Head of caudate nucleus (tissue), 42 donors: ENCODE measurements around the gene NAA60.
"Not testable (repeated sequence)": the region's sequence is repeated elsewhere in the genome, so short reads cannot be mapped to it uniquely, and the experiment has no call there.

Experiments used
- DNase-seq, 42 donors: peaks; one replicate each; pipeline versions ENCODE4 v3.0.0 to v3.0.0-alpha.2; 2020 to 2021; ENCODE audit warnings: mixed read lengths in 7 of 42
- intact Hi-C: fragments of 100-400 bp; cut with DNase I; formaldehyde crosslinking; loops from one replicate; pipeline ENCODE4 v1.15.0; 2022

The NAA60 gene

DNA sequence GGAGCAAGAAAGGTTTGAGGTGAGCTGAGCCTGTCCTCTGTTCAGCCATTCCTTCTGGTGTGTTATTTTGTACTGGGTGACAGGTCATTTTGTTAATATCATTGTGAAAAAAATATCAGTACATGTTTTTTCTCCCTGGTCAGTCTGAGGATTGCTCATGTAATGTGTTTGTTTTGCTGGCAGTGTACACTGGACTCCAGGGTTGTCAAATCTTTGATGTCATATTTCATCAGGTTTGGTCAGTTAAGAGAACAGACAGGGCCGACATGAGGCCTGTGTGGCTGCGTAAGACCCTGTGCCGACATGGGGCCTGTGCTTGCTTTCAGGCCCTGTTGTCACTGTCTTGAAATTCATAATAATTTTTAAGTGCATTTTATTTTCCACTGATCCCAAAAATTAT lies 79.8 kb downstream of the NAA60 start:
- DNase-seq: peak in 1 of 42 donors; percentile 7
- intact Hi-C loops: no loop called here

DNA sequence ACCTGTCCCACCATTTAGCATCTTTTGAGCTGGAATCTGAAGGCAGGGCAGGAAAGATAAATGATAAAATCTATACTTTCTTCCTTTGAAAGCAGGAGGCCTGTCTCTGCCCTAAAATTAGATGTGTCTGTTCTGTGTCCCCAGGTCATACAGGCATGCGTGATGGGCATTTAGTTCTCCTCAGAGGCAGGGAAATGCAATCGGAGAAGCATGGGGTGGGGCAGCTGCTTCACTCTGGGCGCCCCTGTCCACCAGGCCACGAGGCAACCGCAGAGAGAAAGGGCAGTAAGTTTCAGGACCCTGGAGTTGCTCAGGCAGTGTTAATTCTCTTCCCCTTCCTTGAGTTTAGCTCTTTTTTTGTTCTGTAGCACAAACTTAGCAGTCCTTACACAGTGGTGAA lies 82.5 kb downstream of the NAA60 start:
- intact Hi-C loops: no loop called here
- DNase-seq: peak in 1 of 42 donors; percentile 21

DNA sequence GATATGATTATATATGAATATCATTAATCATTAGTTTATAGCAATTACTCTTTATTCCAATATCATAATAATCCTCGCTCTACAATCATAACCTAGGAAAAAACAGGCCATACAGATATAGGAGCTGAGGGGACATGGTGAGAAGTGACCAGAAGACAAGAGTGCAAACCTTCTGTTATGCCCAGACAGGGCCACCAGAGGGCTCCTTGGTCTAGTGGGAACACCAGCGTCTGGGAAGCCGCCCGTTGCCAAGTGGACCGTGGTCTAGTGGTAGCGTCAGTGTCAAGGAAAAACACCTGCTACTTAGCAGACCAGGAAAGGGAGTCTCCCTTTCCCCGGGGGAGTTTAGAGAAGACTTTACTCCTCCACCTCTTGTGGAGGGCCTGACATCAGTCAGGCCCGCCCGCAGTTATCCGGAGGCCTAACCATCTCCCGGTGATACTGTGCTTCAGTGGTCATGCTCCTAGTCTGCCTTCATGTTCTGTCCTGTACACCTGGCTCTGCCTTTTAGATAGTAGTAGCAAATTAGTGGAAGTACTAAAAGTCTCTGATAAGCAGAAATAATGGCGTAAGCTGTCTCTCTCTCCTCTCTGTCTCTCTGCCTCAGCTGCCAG lies 83.8 kb downstream of the NAA60 start:
- peak; percentile 35 to 89 (median 76) for DNase-seq
- intact Hi-C loops: not testable (repeated sequence)

DNA sequence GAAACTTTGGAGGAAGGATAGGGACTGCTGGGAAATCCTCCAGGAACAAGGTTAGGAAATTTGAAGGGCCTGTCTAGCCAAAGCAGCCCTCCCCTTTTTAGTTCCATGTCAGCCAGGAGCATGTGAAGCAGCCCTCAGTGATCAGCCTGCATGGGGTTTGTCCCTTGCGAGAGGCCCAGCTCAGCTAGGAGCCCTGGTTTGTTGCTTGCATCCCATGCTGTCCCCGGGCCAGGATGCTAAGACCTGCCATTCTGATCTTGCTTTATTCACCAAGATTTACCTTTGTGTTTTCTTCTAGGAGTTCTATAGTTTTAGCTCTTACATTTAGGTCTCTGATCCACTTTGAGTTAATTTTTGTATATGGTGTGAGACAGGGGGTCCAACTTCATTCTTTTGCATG lies 84.9 kb downstream of the NAA60 start:
- intact Hi-C loops: no loop called here
- DNase-seq: no peak

DNA sequence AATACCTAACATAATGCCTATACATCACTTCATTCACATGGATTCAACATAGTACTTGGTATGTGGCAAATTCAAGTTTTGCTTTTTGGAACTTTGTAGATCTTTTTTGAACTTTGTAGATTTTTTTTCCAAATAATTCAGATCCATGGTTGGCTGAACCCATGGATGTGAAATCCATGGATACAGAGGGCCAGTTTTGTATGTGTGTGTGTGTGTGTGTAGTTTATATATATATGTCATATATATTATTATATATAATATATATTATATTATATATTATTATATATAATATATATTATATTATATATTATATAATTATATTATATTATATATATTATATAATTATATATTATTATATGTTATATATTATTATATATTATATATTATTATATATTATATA lies 85.7 kb downstream of the NAA60 start:
- DNase-seq: no peak
- intact Hi-C loops: no loop called here

DNA sequence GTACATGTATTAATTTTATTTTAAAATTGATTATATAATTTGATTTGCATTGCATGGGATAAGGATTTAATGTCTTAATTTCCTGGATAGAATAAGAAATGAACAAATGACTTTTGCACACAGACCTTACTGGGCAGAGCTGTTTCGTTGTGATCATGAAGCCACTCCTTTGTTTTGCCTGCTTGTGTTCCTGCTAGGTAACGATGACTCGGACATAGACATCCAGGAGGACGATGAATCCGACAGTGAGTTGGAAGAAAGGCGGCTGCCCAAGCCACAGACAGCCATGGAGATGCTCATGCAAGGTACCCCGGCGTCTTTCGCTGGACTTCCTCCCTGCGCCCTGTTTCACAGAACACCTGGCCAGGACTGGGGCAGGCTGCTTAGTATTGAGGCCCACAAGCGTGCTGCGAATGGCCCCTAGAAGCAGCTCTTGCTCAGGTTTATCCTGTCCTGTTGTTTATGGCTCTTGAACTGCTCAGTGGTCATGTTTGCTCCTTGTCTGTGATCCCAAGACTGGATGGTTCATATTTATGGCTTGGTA lies 87.0 kb downstream of the NAA60 start:
- DNase-seq: no peak
- intact Hi-C loops: no loop called here

DNA sequence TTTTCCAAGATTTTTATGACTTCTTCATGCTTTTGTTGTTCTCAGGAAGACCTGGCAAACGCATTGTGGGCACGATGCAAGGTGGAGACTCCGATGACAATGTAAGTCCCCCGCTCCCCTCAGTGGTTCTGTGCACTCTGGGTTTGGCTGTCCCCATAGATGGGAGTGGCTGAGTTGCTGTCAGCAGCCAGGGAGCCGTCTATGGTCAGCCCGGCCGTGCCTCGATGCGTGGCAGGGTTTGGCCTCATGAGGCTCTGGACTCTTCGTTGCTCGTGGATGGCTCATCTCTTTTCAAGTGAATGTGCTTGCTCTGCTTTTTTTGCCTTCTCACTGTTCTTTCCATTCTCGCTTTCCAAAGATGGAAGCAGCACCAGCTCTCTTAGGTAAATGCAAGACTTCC lies 89.3 kb downstream of the NAA60 start:
- intact Hi-C loops: no loop called here
- no peak for DNase-seq

DNA sequence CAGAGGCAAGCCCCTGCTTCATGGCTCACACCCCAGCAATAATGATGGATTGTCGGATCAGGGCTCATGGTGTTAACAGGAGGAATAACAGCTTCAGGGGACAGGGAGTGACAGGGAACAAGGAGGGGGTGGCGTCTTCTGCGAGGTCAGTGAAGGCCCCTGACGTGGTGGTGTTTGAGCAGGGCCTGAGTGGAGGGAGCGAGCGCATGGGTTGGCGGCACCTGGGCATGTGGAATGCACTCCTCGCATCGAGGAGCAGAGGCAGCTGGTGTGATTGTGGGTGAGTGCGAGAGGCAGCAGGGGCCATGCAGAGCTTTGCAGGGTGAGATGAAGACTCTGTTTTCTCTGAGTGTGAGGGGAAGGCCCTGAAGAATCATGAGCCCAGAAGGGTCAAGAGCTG lies 90.6 kb downstream of the NAA60 start:
- intact Hi-C loops: no loop called here
- DNase-seq: no peak

DNA sequence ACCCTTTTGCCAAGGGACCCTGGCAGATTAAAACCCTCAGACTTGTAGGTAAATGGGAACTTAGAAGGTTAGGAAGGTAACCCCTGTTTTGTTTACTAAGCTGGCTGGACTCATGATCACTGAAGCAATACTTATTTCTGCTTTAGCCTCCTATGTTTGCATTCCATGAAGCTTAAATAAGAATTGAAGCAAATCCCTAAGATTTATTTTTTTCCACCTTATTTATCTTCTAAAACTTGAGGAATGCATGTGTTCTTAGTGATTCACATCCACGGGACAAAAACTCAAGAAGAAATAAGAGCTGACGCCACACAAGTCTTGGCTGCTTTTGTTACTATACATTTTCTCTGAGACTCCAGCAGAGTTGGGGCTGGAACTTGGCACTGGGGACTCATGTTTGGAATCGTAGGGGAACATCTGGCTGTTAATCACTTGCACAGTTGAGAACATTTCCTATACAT lies 92.8 kb downstream of the NAA60 start:
- DNase-seq: no peak

More for the DNA sequence above, 92.8 kb downstream of the NAA60 start:
- intact Hi-C loops: no loop called here
